Thoracic aorta (tissue), 2 donors: ENCODE measurements around the gene PRKD1. TPM values are rescaled to one million over a fixed set of nuclear protein-coding genes. Genes with fewer than 3 reads are reported as not detected.
A peak's percentile ranks its signal among the peaks of the same experiment; 100 is the strongest.

Source experiments
- ATAC-seq: fragments of 150-250 bp; one replicate; pipeline ENCODE4 v1.8.0; 2017; ENCODE audit warnings: low read depth; ENCODE audit not compliant: insufficient number of reproducible peaks, low FRiP score
- DNase-seq: peaks from one replicate; pipeline ENCODE4 v3.0.0-alpha.2; 2020; ENCODE audit warnings: low spot score
- H3K27ac ChIP-seq, 2 donors: fragments of 200-600 bp; sonication (generic); 1 replicate in 1 of 2; 2 replicates in 1 of 2; pipeline ENCODE4 v1.5.1; 2016; ENCODE audit warnings: mild to moderate bottlenecking in 2 of 2, moderate library complexity in 2 of 2
- H3K27me3 ChIP-seq: fragments of 200-600 bp; sonication (generic); replicated peaks from 2 replicates; pipeline ENCODE4 v1.6.0; 2016; ENCODE audit warnings: mild to moderate bottlenecking; ENCODE audit not compliant: insufficient read depth
- H3K36me3 ChIP-seq: fragments of 200-600 bp; sonication (generic); one replicate; pipeline ENCODE4 v1.5.1; 2016
- H3K4me1 ChIP-seq, 2 donors: fragments of 200-600 bp; sonication (generic); 1 replicate in 1 of 2; 2 replicates in 1 of 2; pipeline versions ENCODE4 v1.5.1 to v1.6.0; 2016; ENCODE audit warnings: low read depth in 2 of 2, mild to moderate bottlenecking in 1 of 2; ENCODE audit not compliant: control insufficient read depth in 1 of 2
- H3K4me3 ChIP-seq: fragments of 200-600 bp; sonication (generic); 2 replicates; pipeline ENCODE4 v1.5.1; 2016; ENCODE audit warnings: mild to moderate bottlenecking
- H3K9me3 ChIP-seq: fragments of 200-600 bp; sonication (generic); 2 replicates; pipeline ENCODE4 v1.5.1; 2016
- total RNA-seq, 2 donors: library from RNA; depleted of rRNA; stranded (reverse); fragments of >200 nt; gene quantifications; one replicate each; pipeline versions ENCODE4 v1.1.0 to v1.2.3, GENCODE V29; 2016
- TF ChIP-seq, protein P1 (sequence below): fragments of 200-600 bp; sonication (generic); IDR thresholded peaks from one replicate; pipeline ENCODE4 v1.5.1; 2019; ENCODE audit warnings: antibody characterized with exemption

The PRKD1 gene
- total RNA-seq, 2 donors from 2014 or later: 34.0 to 38.4 TPM

DNA sequence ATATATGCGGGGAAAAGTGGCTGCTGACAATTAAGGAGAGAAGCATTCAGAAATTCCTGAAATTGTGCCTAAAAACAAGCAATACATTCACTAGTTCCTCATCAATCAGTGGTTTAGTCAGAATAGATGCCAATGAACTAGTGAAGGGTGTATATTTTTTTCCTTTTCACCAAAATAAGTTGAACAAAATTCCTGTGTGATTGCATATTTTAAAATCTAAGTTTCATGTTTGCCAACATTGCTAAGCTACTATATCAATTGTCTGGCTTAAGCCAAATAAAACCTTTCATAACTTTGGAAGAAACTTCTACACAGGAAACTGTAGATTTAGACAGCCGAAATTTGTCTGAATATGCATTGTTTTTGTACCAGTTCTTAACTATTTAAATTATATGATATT lies 8.7 kb downstream of the PRKD1 start:
- peaks cover 14 to 31% of the 10 kb centered on the region in 2 donors for H3K4me1 ChIP-seq
- no peak overlapping the region for H3K27ac ChIP-seq
- H3K9me3 ChIP-seq: no peaks in the 10 kb centered on the region
- DNase-seq: no peak
- H3K36me3 ChIP-seq: no peaks in the 10 kb centered on the region
- H3K4me3 ChIP-seq: no peak overlapping the region
- TF ChIP-seq, protein P1, sequence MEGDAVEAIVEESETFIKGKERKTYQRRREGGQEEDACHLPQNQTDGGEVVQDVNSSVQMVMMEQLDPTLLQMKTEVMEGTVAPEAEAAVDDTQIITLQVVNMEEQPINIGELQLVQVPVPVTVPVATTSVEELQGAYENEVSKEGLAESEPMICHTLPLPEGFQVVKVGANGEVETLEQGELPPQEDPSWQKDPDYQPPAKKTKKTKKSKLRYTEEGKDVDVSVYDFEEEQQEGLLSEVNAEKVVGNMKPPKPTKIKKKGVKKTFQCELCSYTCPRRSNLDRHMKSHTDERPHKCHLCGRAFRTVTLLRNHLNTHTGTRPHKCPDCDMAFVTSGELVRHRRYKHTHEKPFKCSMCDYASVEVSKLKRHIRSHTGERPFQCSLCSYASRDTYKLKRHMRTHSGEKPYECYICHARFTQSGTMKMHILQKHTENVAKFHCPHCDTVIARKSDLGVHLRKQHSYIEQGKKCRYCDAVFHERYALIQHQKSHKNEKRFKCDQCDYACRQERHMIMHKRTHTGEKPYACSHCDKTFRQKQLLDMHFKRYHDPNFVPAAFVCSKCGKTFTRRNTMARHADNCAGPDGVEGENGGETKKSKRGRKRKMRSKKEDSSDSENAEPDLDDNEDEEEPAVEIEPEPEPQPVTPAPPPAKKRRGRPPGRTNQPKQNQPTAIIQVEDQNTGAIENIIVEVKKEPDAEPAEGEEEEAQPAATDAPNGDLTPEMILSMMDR: no peak
- no peak for ATAC-seq
- H3K27me3 ChIP-seq: no peaks in the 10 kb centered on the region

GRCh38 chr14:29913566-29913965 lies 14.1 kb downstream of the PRKD1 start:
- Histone ChIP-seq H3K4me3 (no peak overlapping the region), H3K27ac (no peak overlapping the region), H3K36me3 (no peaks in the 10 kb centered on the region), H3K27me3 (no peaks in the 10 kb centered on the region), H3K4me1 (peaks cover 4 to 5% of the 10 kb centered on the region in 2 donors), H3K9me3 (no peaks in the 10 kb centered on the region)
- ATAC-seq (no peak), DNase-seq (no peak)
- TF ChIP-seq, protein P1: no peak

DNA sequence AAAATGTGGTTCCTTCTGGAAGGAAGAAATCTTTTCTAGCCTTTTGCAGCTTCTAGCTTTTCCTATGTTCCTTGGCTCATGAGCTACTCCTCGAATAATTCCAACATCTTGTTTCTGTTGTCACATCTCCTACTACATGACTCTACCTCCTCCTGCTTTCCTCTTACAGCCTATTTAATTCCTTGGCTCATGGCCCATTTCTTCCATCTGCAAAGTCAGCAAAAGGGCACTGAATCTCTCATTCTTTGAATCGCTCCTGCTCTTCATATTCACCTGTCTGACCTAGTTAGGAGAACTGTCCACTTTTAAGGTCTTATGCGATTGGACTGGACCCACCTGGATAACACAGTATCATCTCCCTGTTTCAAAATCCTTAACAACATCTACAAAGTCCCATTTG lies 15.8 kb downstream of the PRKD1 start:
- DNase-seq (no peak), ATAC-seq (no peak)
- no peaks in the 10 kb centered on the region for H3K36me3 ChIP-seq
- TF ChIP-seq, protein P1: no peak
- H3K27me3 ChIP-seq: no peaks in the 10 kb centered on the region
- no peak overlapping the region for H3K27ac ChIP-seq
- H3K4me1 ChIP-seq: peaks cover 8 to 11% of the 10 kb centered on the region in 2 donors
- no peaks in the 10 kb centered on the region for H3K9me3 ChIP-seq
- H3K4me3 ChIP-seq: no peak overlapping the region

GRCh38 chr14:29908652-29909577 lies 18.7 kb downstream of the PRKD1 start:
- Histone ChIP-seq H3K27ac (no peak overlapping the region), H3K4me3 (no peak overlapping the region), H3K4me1 (peaks cover 15 to 18% of the 10 kb centered on the region in 2 donors), H3K9me3 (no peaks in the 10 kb centered on the region), H3K27me3 (no peaks in the 10 kb centered on the region), H3K36me3 (no peaks in the 10 kb centered on the region)
- ATAC-seq (no peak), DNase-seq (no peak)
- TF ChIP-seq, protein P1: no peak

DNA sequence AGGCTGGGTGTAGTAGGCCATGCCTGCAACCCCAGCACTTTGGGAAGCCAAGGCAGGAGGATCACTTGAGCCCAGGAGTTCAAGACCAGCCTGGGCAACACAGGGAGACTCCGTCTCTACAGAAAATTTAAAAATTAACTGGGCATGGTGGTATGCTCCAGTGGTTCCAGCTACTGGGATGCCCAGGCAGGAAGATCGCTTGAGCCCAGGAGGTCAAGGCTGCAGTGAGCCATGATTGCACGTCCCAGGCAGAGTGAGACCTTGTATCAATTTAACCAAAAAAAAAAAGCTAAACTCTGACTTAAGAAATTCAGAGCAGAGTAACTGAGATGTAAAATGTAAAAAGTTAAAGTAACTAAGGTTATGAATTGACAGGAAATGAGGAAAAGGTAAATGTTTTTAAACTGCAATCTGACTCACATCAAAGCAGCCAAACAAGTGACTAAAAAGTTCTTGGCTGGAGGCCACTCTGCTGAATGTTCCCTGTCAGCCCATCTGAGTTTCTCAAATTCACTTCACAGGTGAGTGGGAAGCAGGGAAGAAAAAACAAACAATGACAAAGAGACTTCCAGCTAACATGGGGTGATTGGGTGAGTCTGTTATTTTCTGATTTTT lies 21.3 kb downstream of the PRKD1 start:
- TF ChIP-seq, protein P1: no peak
- peak overlapping the region in 1 of 2 donors; percentile 45 for H3K27ac ChIP-seq
- H3K4me1 ChIP-seq: peaks cover 15 to 18% of the 10 kb centered on the region in 2 donors
- ATAC-seq (no peak), DNase-seq (no peak)
- H3K9me3 ChIP-seq: no peaks in the 10 kb centered on the region
- no peak overlapping the region for H3K4me3 ChIP-seq
- no peaks in the 10 kb centered on the region for H3K36me3 ChIP-seq
- H3K27me3 ChIP-seq: no peaks in the 10 kb centered on the region
